K562 (cell line): ENCODE measurements around the gene NME7. TPM values are rescaled to one million over a fixed set of nuclear protein-coding genes. Genes with fewer than 3 reads are reported as not detected.

Experiments
- CHD1 ChIP-seq: fragments of 200-600 bp; sonication (generic); IDR thresholded peaks from one replicate; pipeline ENCODE4 v1.6.1; 2012; ENCODE audit warnings: mild to moderate bottlenecking, moderate library complexity, low read length, inconsistent platforms
- FOXM1 ChIP-seq, 2 experiments: fragments of 450-650 bp in 1 of 2; sonication (generic) in 1 of 2; formaldehyde crosslinking in 1 of 2; IDR thresholded peaks; 2 replicates each; pipeline versions ENCODE4 v1.6.1 to v1.9.0; 2017 to 2022; ENCODE audit warnings: low read depth in 2 of 2, mild to moderate bottlenecking in 2 of 2, missing genetic modification reagents in 1 of 2, moderate library complexity in 1 of 2
- HDAC6 ChIP-seq: IDR thresholded peaks from 2 replicates; pipeline ENCODE4 v1.6.1; 2012; ENCODE audit warnings: low read depth, mild to moderate bottlenecking, control low read depth, inconsistent platforms, low read length, moderate library complexity
- JUND ChIP-seq, 2 experiments: IDR thresholded peaks; 2 replicates in 1 of 2; 3 replicates in 1 of 2; pipeline ENCODE4 v1.6.1; 2011; ENCODE audit warnings: borderline replicate concordance in 2 of 2, low read depth in 2 of 2, low read length in 2 of 2, improper control_type of control experiment in 1 of 2, missing biosample characterization in 1 of 2, missing genetic modification characterization in 1 of 2, missing genetic modification reagents in 1 of 2
- KLF13 ChIP-seq: fragments of 450-650 bp; IDR thresholded peaks from 2 replicates; pipeline ENCODE4 v1.6.1; 2016; ENCODE audit warnings: missing genetic modification characterization, low read depth, mild to moderate bottlenecking, missing compliant biosample characterization, moderate library complexity, borderline replicate concordance
- MED1 ChIP-seq: sonication (generic); formaldehyde crosslinking; IDR thresholded peaks from 2 replicates; pipeline ENCODE4 v1.8.1; 2023; ENCODE audit warnings: missing genetic modification reagents, borderline replicate concordance
- POLR2AphosphoS5 ChIP-seq: IDR thresholded peaks from 2 replicates; pipeline ENCODE4 v1.6.1; 2011; ENCODE audit warnings: mild to moderate bottlenecking, low read depth, low read length, moderate library complexity; ENCODE audit not compliant: control insufficient read depth, insufficient read depth
- TOE1 ChIP-seq, 2 experiments: fragments of 450-650 bp in 1 of 2; sonication (generic) in 1 of 2; formaldehyde crosslinking in 1 of 2; IDR thresholded peaks; 2 replicates each; pipeline versions ENCODE4 v1.7.1 to v1.8.0; 2016 to 2022; ENCODE audit warnings: borderline replicate concordance in 2 of 2, mild to moderate bottlenecking in 2 of 2, antibody characterized with exemption in 1 of 2, inconsistent platforms in 1 of 2, low read depth in 1 of 2, missing genetic modification reagents in 1 of 2, moderate library complexity in 1 of 2
- ZFP30 ChIP-seq: fragments of 250-450 bp; sonication (Bioruptor Pico); IDR thresholded peaks from 2 replicates; pipeline ENCODE4 v1.8.0; 2022; ENCODE audit warnings: moderate library complexity, mild to moderate bottlenecking, inconsistent platforms, borderline replicate concordance
- ZFPM2 ChIP-seq: fragments of 250-450 bp; sonication (Bioruptor Pico); IDR thresholded peaks from 2 replicates; pipeline ENCODE4 v1.5.1; 2022; ENCODE audit warnings: mild to moderate bottlenecking
- ZNF143 ChIP-seq: sonication (generic); formaldehyde crosslinking; IDR thresholded peaks from 2 replicates; pipeline ENCODE4 v1.9.0; 2022; ENCODE audit warnings: mild to moderate bottlenecking, missing genetic modification reagents
- ZNF354B ChIP-seq: fragments of 250-450 bp; sonication (Bioruptor Pico); IDR thresholded peaks from 2 replicates; pipeline ENCODE4 v1.4.0; 2020
- ZNF384 ChIP-seq: IDR thresholded peaks from 2 replicates; pipeline ENCODE4 v1.6.1; 2012; ENCODE audit warnings: low read depth, low read length, improper control_type of control experiment
- ZNF644 ChIP-seq: fragments of 200-800 bp; sonication (Bioruptor generic); IDR thresholded peaks from 2 replicates; pipeline ENCODE4 v1.6.1; 2016; ENCODE audit warnings: low read depth, missing genetic modification characterization, missing compliant biosample characterization
- ZNF696 ChIP-seq: fragments of 250-450 bp; sonication (Bioruptor Pico); conservative IDR thresholded peaks from 2 replicates; pipeline ENCODE4 v1.4.0; 2020; ENCODE audit warnings: mild to moderate bottlenecking, moderate library complexity
- polyA plus RNA-seq, 8 experiments: library from polyadenylated mRNA; depleted of rRNA in 4 of 8; stranded (reverse) in 5 of 8; unstranded in 3 of 8; fragments of >200 nt; fragmentation: Nextera tagmentation in 2 of 8; fragmentation: Illumina TruSeq in 1 of 8; extraction: Ambion mirVana in 2 of 8; extraction: Trizol in 1 of 8; gene quantifications; 2 replicates each; pipeline versions ENCODE4 v1.2.1 to v1.2.3, GENCODE V29; 2011 to 2014; ENCODE audit warnings: inconsistent platforms in 1 of 8, missing spikeins in 1 of 8
- total RNA-seq, 7 experiments: library from RNA; depleted of rRNA in 6 of 7; stranded (reverse); fragments of >200 nt in 6 of 7; fragmentation: Illumina TruSeq in 2 of 7; extraction: Trizol in 2 of 7; gene quantifications; 2 replicates each; pipeline versions ENCODE4 v1.2.1 to v1.2.3, GENCODE V29; 2011 to 2021; ENCODE audit warnings: low replicate concordance in 1 of 7
- TF ChIP-seq, protein P1 (sequence below): sonication (generic); IDR thresholded peaks from 2 replicates; pipeline ENCODE4 v1.6.1; 2016
- TF ChIP-seq, protein P2 (sequence below): IDR thresholded peaks from 2 replicates; pipeline ENCODE4 v1.6.1; 2011; ENCODE audit not compliant: insufficient read length; ENCODE audit errors: extremely low read depth
- TF ChIP-seq, protein P3 (sequence below): fragments of 250-450 bp; sonication (Bioruptor Pico); IDR thresholded peaks from 2 replicates; pipeline ENCODE4 v1.4.0; 2020

The NME7 gene
- total and polyA plus RNA-seq, 9 of the 15 experiments (the other 6 are each of a cell fraction or from before 2014, with no cell fraction given): 7.9 to 43.2 (median 23.9) TPM

DNA sequence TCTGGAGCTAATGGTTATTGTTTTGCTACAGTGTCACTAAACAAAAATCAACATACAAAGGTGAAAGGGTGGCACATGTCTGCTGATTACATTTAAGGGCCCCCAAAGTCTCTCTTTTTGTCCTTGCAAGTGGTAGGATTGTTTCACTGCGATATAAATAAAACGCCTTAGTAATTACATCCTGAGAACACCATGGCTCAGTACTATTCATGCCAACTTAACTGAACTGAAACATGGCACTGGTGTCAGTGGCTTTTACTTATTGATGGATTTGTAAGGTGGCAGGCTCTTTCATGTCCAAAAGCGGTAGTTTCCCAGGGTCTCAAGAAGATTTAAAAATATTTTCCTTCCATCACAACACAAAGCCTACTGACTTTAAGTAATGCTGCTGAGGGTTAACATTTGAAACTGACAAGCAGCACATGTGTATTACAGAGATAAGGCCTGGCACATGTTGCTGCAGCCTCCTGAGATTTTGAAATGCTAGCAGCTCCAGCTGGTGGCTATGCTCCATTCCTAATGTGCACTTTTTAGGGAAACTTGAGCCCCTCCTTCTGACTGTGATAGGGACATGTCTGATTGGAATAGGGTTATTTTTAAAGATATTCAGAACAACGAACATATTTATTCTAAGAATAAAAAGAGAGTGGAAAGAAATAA is 174.3 kb downstream of the NME7 start (continued):
- TF ChIP-seq KLF13 (tag): no peak
- no peak for TF ChIP-seq ZNF384
- TF ChIP-seq ZFPM2: no peak
- TF ChIP-seq ZNF354B (CRISPR knock-in tag): no peak
- TF ChIP-seq, protein P1, sequence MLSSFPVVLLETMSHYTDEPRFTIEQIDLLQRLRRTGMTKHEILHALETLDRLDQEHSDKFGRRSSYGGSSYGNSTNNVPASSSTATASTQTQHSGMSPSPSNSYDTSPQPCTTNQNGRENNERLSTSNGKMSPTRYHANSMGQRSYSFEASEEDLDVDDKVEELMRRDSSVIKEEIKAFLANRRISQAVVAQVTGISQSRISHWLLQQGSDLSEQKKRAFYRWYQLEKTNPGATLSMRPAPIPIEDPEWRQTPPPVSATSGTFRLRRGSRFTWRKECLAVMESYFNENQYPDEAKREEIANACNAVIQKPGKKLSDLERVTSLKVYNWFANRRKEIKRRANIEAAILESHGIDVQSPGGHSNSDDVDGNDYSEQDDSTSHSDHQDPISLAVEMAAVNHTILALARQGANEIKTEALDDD: no peak
- no peak for TF ChIP-seq HDAC6
- TF ChIP-seq, protein P2, sequence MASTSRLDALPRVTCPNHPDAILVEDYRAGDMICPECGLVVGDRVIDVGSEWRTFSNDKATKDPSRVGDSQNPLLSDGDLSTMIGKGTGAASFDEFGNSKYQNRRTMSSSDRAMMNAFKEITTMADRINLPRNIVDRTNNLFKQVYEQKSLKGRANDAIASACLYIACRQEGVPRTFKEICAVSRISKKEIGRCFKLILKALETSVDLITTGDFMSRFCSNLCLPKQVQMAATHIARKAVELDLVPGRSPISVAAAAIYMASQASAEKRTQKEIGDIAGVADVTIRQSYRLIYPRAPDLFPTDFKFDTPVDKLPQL: no peak
- no peak for TF ChIP-seq TOE1 (IDR thresholded peaks at IDR 0.05; ENCODE audit: borderline replicate concordance)
- TF ChIP-seq TOE1 (CRISPR knock-in tag; IDR thresholded peaks at IDR 0.05; ENCODE audit: borderline replicate concordance, low read depth): no peak
- no peak for TF ChIP-seq ZFP30 (CRISPR knock-in tag)
- TF ChIP-seq ZNF644 (tag): no peak
- TF ChIP-seq ZNF143 (CRISPR knock-in tag): no peak
- peak; percentile 76 for TF ChIP-seq FOXM1 (IDR thresholded peaks at IDR 0.05; ENCODE audit: low read depth)
- no peak for TF ChIP-seq FOXM1 (CRISPR knock-in tag; IDR thresholded peaks at IDR 0.05; ENCODE audit: low read depth)
- TF ChIP-seq, protein P3, sequence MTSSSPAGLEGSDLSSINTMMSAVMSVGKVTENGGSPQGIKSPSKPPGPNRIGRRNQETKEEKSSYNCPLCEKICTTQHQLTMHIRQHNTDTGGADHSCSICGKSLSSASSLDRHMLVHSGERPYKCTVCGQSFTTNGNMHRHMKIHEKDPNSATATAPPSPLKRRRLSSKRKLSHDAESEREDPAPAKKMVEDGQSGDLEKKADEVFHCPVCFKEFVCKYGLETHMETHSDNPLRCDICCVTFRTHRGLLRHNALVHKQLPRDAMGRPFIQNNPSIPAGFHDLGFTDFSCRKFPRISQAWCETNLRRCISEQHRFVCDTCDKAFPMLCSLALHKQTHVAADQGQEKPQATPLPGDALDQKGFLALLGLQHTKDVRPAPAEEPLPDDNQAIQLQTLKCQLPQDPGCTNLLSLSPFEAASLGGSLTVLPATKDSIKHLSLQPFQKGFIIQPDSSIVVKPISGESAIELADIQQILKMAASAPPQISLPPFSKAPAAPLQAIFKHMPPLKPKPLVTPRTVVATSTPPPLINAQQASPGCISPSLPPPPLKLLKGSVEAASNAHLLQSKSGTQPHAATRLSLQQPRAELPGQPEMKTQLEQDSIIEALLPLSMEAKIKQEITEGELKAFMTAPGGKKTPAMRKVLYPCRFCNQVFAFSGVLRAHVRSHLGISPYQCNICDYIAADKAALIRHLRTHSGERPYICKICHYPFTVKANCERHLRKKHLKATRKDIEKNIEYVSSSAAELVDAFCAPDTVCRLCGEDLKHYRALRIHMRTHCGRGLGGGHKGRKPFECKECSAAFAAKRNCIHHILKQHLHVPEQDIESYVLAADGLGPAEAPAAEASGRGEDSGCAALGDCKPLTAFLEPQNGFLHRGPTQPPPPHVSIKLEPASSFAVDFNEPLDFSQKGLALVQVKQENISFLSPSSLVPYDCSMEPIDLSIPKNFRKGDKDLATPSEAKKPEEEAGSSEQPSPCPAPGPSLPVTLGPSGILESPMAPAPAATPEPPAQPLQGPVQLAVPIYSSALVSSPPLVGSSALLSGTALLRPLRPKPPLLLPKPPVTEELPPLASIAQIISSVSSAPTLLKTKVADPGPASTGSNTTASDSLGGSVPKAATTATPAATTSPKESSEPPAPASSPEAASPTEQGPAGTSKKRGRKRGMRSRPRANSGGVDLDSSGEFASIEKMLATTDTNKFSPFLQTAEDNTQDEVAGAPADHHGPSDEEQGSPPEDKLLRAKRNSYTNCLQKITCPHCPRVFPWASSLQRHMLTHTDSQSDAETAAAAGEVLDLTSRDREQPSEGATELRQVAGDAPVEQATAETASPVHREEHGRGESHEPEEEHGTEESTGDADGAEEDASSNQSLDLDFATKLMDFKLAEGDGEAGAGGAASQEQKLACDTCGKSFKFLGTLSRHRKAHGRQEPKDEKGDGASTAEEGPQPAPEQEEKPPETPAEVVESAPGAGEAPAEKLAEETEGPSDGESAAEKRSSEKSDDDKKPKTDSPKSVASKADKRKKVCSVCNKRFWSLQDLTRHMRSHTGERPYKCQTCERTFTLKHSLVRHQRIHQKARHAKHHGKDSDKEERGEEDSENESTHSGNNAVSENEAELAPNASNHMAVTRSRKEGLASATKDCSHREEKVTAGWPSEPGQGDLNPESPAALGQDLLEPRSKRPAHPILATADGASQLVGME (CRISPR knock-in tag): no peak
- peak; percentile 11; the same call in 1 of the 2 replicates for TF ChIP-seq JUND (IDR thresholded peaks at IDR 0.05; ENCODE audit: borderline replicate concordance, low read depth, low read length)
- TF ChIP-seq JUND (tag; IDR thresholded peaks at IDR 0.05; ENCODE audit: borderline replicate concordance, low read depth, low read length): no peak; the same call in 2 of the 3 replicates
- TF ChIP-seq POLR2AphosphoS5: peak; percentile 82
- TF ChIP-seq CHD1: no peak
- no peak for TF ChIP-seq ZNF696 (CRISPR knock-in tag)
- TF ChIP-seq MED1 (CRISPR knock-in tag): no peak
